AG10803 (cell line): ENCODE results near the gene CTTNBP2NL.
"Not testable (repeated sequence)": the region's sequence is repeated elsewhere in the genome, so short reads cannot be mapped to it uniquely, and the experiment has no call there.

Source experiments
- DNase-seq: peaks from one replicate; pipeline ENCODE4 v3.0.0; 2010; ENCODE audit warnings: low read depth
- H3K4me3 ChIP-seq: 2 replicates; pipeline ENCODE4 v1.5.1; 2011; ENCODE audit warnings: mild to moderate bottlenecking, low read length, control low read depth
- CTCF ChIP-seq: conservative IDR thresholded peaks from 2 replicates; pipeline ENCODE4 v1.5.1; 2011; ENCODE audit warnings: mild to moderate bottlenecking, low read length, control low read depth, inconsistent platforms

CTTNBP2NL gene

GRCh38 chr1:112393631-112393974 is 2.4 kb upstream of the CTTNBP2NL start:
- no peak for TF ChIP-seq CTCF
- peak overlapping the region; percentile 20; the same call in 1 of the 2 replicates for H3K4me3 ChIP-seq
- peak; percentile 47 for DNase-seq

- no peak for TF ChIP-seq CTCF
- no peak for DNase-seq
- peak overlapping the region; percentile 40 for H3K4me3 ChIP-seq
Measured at GRCh38 chr1:112394743-112395062, 1.3 kb upstream of the CTTNBP2NL start.

GRCh38 chr1:112395256-112395820 is 676 bp upstream of the CTTNBP2NL start:
- DNase-seq: peak; percentile 43
- peak overlapping the region; percentile 99 for H3K4me3 ChIP-seq
- no peak for TF ChIP-seq CTCF

GRCh38 chr1:112396653-112397471 is 848 bp downstream of the CTTNBP2NL start:
- TF ChIP-seq CTCF: no peak
- DNase-seq: peak; percentile 17

GRCh38 chr1:112397841-112398240 is 1.8 kb downstream of the CTTNBP2NL start:
- H3K4me3 ChIP-seq: peak overlapping the region; percentile 99
- no peak for DNase-seq

More at GRCh38 chr1:112396653-112397471, 848 bp downstream of the CTTNBP2NL start:
- H3K4me3 ChIP-seq: peak overlapping the region; percentile 99

GRCh38 chr1:112399456-112399855 is 3.4 kb downstream of the CTTNBP2NL start:
- TF ChIP-seq CTCF: no peak
- no peak overlapping the region for H3K4me3 ChIP-seq
- no peak for DNase-seq

More at GRCh38 chr1:112397841-112398240, 1.8 kb downstream of the CTTNBP2NL start:
- TF ChIP-seq CTCF: no peak

GRCh38 chr1:112400706-112401105 is 4.7 kb downstream of the CTTNBP2NL start:
- DNase-seq: not testable (repeated sequence)

More at GRCh38 chr1:112400706-112401105, 4.7 kb downstream of the CTTNBP2NL start:
- not testable (repeated sequence) for H3K4me3 ChIP-seq
